Measurements from ENCODE around the gene MUC20. TPM values are rescaled to one million over a fixed set of nuclear protein-coding genes. Genes with fewer than 3 reads are reported as not detected.
"Not testable (repeated sequence)": the region's sequence is repeated elsewhere in the genome, so short reads cannot be mapped to it uniquely, and the experiment has no call there.

Gene MUC20
- total and polyA plus RNA-seq, 2 experiments from 2014 or later = not detected

- in situ Hi-C loops (cut with MboI) = no loop called here
These were observed 27.9 kb upstream of the MUC20 start for GRCh38 chr3:195692781-195693427.

DNA sequence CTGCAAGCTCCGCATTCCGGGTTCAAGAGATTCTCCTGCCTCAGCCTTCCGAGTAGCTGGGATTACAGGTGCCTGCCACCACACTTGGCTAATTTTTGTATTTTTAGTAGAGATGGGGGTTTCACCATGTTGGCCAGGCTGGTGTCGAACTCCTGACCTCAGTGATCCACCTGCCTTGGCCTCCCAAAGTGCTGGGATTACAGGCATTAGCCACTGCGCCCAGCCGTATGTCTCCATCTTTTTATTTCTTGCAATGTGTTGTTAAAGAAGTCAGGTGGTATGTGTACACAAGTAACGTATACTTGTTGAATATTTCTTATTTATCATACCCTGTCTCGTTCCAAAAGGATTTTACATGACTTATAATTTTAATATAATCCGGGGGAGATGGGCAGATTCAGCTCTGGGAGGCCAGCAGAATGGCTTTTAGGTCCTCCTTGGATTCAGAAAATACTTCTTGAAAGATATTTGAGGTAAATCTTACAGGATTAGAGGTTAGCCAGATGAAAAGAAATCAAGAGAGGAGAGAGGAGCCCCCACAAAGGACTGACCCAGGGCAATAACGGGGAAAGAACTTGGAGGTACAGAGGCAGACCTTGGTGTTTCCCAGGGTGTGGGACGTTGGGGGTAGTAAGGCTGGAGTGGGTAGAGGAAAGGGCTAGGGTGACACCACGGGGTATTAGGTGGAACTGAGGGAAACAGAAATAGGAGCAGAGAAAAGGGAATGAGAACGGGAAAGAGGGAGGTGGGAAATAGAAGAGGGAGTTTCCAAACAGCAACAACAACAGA, 27.2 kb upstream of the MUC20 start:
- 88% methylated on average over 13 of the region's 13 CpGs for WGBS, 2 experiments (ENCODE audit: low coverage in 1 of 2, low lambda C conversion rate in 2 of 2, missing lambda C conversion rate in 2 of 2)
- DNase-seq = no peak
- in situ Hi-C loops (cut with MboI) = no loop called here

More at GRCh38 chr3:195692781-195693427, 27.9 kb upstream of the MUC20 start:
- 84 to 85% methylated on average over 5 of the region's 5 CpGs for WGBS, 2 experiments (ENCODE audit: low coverage in 1 of 2, low lambda C conversion rate in 2 of 2, missing lambda C conversion rate in 2 of 2)
- Histone ChIP-seq H3K9me2 (ENCODE audit: insufficient read depth) (no peaks in the 10 kb centered on the region), H4K20me1 (ENCODE audit: insufficient read depth) (no peaks in the 10 kb centered on the region), H3K27ac (no peak overlapping the region), H3K9me3 (ENCODE audit: low read depth) (no peaks in the 10 kb centered on the region), H3K4me1 (ENCODE audit: insufficient read depth) (peaks cover 5% of the 10 kb centered on the region), H2AFZ (no peak overlapping the region), H3K79me2 (ENCODE audit: insufficient read depth) (no peaks in the 10 kb centered on the region), H3K9ac (no peak overlapping the region), H3K36me3 (ENCODE audit: low read depth) (no peaks in the 10 kb centered on the region), H3F3A (ENCODE audit: insufficient read depth) (no peaks in the 10 kb centered on the region; the same call in 1 of the 2 replicates), H3K4me2 (ENCODE audit: unreplicated experiment) (no peak overlapping the region), H3K27me3 (replicated peaks; ENCODE audit: insufficient read depth) (no peaks in the 10 kb centered on the region), H3K4me3 (no peak overlapping the region)
- TF ChIP-seq EZH2 (IDR thresholded peaks at IDR 0.05; ENCODE audit: insufficient read depth, poor library complexity, severe bottlenecking) (no peak), EZH2phosphoT487 (IDR thresholded peaks at IDR 0.05; ENCODE audit: insufficient read depth, low read depth) (no peak)
- no peak for DNase-seq

GRCh38 chr3:195694217-195695076, 26.3 kb upstream of the MUC20 start:
- H3K9me3 ChIP-seq (ENCODE audit: low read depth); DNase-seq; H3K4me3 ChIP-seq; H4K20me1 ChIP-seq (ENCODE audit: insufficient read depth); H3K4me2 ChIP-seq (ENCODE audit: unreplicated experiment); H3K27me3 ChIP-seq (replicated peaks; ENCODE audit: insufficient read depth); H2AFZ ChIP-seq; H3K27ac ChIP-seq; H3K9me2 ChIP-seq (ENCODE audit: insufficient read depth); H3K36me3 ChIP-seq (ENCODE audit: low read depth); H3F3A ChIP-seq (ENCODE audit: insufficient read depth); in situ Hi-C loops (cut with MboI); H3K9ac ChIP-seq; H3K79me2 ChIP-seq (ENCODE audit: insufficient read depth): not testable (repeated sequence)
- 87 to 90% methylated on average over 8 of the region's 8 CpGs for WGBS, 2 experiments (ENCODE audit: low coverage in 1 of 2, low lambda C conversion rate in 2 of 2, missing lambda C conversion rate in 2 of 2)
- H3K4me1 ChIP-seq (ENCODE audit: insufficient read depth) = peaks cover 11% of the 10 kb centered on the region

More for the DNA sequence above, 27.2 kb upstream of the MUC20 start:
- no peaks in the 10 kb centered on the region for H3K27me3 ChIP-seq (replicated peaks; ENCODE audit: insufficient read depth)
- peaks cover 11% of the 10 kb centered on the region for H3K4me1 ChIP-seq (ENCODE audit: insufficient read depth)
- no peak overlapping the region for H2AFZ ChIP-seq
- no peaks in the 10 kb centered on the region; the same call in 1 of the 2 replicates for H3F3A ChIP-seq (ENCODE audit: insufficient read depth)
- TF ChIP-seq EZH2phosphoT487 (IDR thresholded peaks at IDR 0.05; ENCODE audit: insufficient read depth, low read depth) = no peak
- no peak for TF ChIP-seq EZH2 (IDR thresholded peaks at IDR 0.05; ENCODE audit: insufficient read depth, poor library complexity, severe bottlenecking)
- H3K27ac ChIP-seq = no peak overlapping the region
- no peaks in the 10 kb centered on the region for H3K9me3 ChIP-seq (ENCODE audit: low read depth)
- H3K4me2 ChIP-seq (ENCODE audit: unreplicated experiment) = no peak overlapping the region
- H4K20me1 ChIP-seq (ENCODE audit: insufficient read depth) = no peaks in the 10 kb centered on the region
- no peak overlapping the region for H3K4me3 ChIP-seq
- no peaks in the 10 kb centered on the region for H3K79me2 ChIP-seq (ENCODE audit: insufficient read depth)
- H3K9ac ChIP-seq = no peak overlapping the region
- H3K9me2 ChIP-seq (ENCODE audit: insufficient read depth) = no peaks in the 10 kb centered on the region
- no peaks in the 10 kb centered on the region for H3K36me3 ChIP-seq (ENCODE audit: low read depth)

DNA sequence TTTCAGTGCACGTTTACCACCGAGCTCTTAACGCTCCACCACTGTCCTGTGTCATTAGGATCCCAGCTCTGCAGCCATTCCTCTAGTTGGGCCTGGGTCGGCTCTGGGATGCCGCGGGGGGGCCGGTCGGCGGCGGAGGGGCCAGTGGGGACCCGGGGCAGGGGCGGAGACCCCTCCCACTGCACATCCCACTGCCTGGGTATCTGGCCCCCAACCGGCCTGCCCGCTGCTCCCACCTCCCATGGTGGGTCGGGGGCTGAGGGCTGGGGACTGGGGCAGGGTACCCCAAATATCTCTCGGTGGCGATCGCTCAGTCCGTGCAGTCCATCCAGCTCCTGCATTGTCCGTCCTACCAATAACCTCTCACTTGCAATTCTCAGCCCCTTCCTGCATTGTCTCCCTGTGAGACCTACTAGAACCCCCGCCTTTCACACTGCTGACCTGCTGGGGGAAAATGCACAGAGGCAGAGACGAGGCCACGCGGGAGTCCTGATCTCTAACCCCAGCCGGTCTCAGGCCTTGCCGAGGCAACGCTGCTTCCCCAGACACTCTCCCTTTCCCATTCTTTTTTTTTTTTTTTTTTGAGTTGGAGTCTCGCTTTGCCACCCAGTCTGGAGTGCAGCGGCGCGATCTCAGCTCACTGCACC, 24.0 kb upstream of the MUC20 start:
- H3F3A ChIP-seq (ENCODE audit: insufficient read depth) = no peaks in the 10 kb centered on the region; the same call in 1 of the 2 replicates
- no peak overlapping the region for H3K27ac ChIP-seq
- no peaks in the 10 kb centered on the region for H3K27me3 ChIP-seq (replicated peaks; ENCODE audit: insufficient read depth)
- no peaks in the 10 kb centered on the region for H3K9me3 ChIP-seq (ENCODE audit: low read depth)
- H3K4me3 ChIP-seq = no peak overlapping the region
- TF ChIP-seq EZH2phosphoT487 (IDR thresholded peaks at IDR 0.05; ENCODE audit: insufficient read depth, low read depth) (no peak), EZH2 (IDR thresholded peaks at IDR 0.05; ENCODE audit: insufficient read depth, poor library complexity, severe bottlenecking) (no peak)
- H3K9ac ChIP-seq = no peak overlapping the region
- no peak overlapping the region for H2AFZ ChIP-seq
- in situ Hi-C loops (cut with MboI) = no loop called here
- 85 to 89% methylated on average over 25 to 31 of the region's 31 CpGs for WGBS, 2 experiments (ENCODE audit: low coverage in 1 of 2, low lambda C conversion rate in 2 of 2, missing lambda C conversion rate in 2 of 2)
- no peaks in the 10 kb centered on the region for H4K20me1 ChIP-seq (ENCODE audit: insufficient read depth)
- H3K36me3 ChIP-seq (ENCODE audit: low read depth) = no peaks in the 10 kb centered on the region
- H3K4me1 ChIP-seq (ENCODE audit: insufficient read depth) = peaks cover 11% of the 10 kb centered on the region
- no peak overlapping the region for H3K4me2 ChIP-seq (ENCODE audit: unreplicated experiment)
- H3K9me2 ChIP-seq (ENCODE audit: insufficient read depth) = no peaks in the 10 kb centered on the region
- H3K79me2 ChIP-seq (ENCODE audit: insufficient read depth) = no peaks in the 10 kb centered on the region
- DNase-seq = no peak
